ENCODE data around the gene ANKRD34A. TPM values are rescaled to one million over a fixed set of nuclear protein-coding genes. Genes with fewer than 3 reads are reported as not detected.

ANKRD34A gene
- 0.42 TPM for total RNA-seq

DNA sequence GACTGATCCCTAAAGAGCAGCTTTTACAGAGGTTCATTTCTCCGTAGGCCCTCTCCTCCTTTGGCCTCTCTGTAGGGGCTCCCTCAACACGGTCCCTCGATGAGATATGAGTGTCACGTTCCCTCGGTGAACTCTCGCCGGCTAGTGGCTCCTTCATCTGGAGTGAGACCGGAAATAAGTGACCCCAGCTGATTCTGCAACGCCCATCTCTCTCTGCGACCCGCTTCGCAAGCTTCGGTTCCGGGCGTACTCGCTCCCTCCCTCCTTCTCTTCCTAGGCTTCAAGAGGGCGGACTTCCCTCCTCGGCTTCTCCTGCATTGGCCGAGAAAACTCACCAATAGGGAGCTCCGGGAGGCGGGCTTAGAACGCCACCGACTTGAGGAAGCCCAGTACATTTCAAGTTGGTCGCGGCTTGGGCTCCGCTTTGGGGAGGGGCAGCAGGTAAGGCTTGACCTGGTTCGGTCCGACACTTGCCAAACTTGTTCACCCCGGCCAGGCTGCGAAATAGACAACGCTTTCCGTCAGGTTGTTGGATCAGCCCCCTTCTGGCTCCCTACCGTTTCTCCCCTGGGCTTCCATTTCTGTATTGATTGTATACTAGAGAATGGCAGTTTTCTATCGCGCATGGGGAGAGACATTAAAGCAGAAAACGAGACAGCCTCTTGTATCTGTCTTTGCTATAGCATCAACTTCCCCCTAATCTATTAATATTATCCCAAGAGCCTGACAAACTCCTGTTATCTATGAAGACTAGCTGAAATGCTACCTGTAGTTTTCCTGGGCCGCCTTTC lies at the start of gene ANKRD34A, which contains the start of gene POLR3GL:
Gene ANKRD34A (minus strand): TSS at position 248 of the 791 bp plus-strand sequence. CDS start 2,816 bp downstream, outside the sequence.
Gene POLR3GL (plus strand): TSS at position 363 of the 791 bp plus-strand sequence. CDS start 10,176 bp downstream, outside the sequence.
- peaks cover 60% of the 10 kb centered on the region for H3K4me1 ChIP-seq (ENCODE audit: insufficient read depth, low read length)

DNA sequence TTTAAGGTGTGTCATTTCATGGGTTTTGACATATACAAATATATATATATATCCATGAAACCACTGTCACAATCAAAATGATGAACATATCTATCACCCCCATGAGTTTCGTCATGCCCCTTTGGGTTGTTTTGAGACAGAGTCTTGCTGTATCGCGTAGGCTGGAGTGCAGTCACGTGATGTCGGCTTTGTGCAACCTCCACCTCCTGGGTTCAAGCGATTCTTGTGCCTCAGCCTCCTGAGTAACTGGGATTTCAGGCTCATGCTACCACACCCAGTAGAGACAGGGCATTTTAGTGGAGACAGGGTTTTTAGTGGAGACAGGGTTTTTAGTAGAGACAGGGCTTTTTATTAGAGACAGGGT lies 49.2 kb upstream of the ANKRD34A start:
- H3K4me1 ChIP-seq (ENCODE audit: insufficient read depth, low read length) = no peaks in the 10 kb centered on the region
- peaks cover under 1% of the 10 kb centered on the region for H3K27me3 ChIP-seq (ENCODE audit: insufficient read depth, low read length)
- no peak overlapping the region for H3K4me3 ChIP-seq (ENCODE audit: low read length)
- H3K9me3 ChIP-seq (ENCODE audit: low read depth, low read length) = no peaks in the 10 kb centered on the region

More for the DNA sequence above, at the start of gene ANKRD34A, which contains the start of gene POLR3GL:
- Histone ChIP-seq H3K4me3 (ENCODE audit: low read length) (peak within 1 kb of the TSS; percentile 68), H3K9me3 (ENCODE audit: low read depth, low read length) (no peaks in the 10 kb centered on the region), H3K27me3 (ENCODE audit: insufficient read depth, low read length) (no peaks in the 10 kb centered on the region)

DNA sequence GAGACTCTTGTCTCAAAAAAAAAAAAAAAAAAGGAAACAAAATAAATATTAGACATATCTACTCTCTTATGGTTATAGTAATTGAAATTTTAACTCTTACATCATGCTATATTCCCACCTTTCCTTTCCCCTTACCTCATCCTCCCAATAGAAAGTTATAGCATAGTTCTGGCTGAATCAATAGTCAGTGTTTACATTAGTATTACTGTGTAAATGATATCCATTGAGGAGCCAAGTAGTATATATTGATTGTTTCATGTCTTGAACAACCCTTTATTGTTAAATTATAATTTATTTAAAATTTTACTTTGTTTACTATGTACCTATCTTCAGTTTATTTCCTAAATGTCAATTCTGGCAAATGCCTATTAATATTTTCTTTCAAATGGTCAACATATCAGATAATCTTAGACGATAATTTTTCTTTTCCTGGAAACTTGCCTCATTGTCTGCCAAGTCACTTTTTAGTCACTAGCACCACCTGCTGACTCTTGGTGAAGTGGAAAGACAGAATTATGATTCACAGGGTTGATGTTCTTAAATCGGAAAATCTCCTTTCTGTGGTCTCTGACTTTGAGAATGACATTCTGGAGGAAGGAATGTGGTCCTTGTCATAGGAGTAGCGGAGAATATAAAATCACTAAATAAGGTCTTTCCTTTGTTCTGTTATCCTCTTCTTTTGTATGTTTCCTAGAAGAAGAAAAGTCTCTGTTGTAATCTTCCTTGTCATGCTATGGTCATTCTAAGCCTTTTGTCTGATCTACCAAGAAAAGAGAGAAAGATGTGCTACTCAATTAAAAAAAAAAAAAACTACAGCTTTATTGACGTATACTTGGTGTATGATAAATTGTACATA lies 48.6 kb upstream of the ANKRD34A start:
- no peaks in the 10 kb centered on the region for H3K4me1 ChIP-seq (ENCODE audit: insufficient read depth, low read length)

DNA sequence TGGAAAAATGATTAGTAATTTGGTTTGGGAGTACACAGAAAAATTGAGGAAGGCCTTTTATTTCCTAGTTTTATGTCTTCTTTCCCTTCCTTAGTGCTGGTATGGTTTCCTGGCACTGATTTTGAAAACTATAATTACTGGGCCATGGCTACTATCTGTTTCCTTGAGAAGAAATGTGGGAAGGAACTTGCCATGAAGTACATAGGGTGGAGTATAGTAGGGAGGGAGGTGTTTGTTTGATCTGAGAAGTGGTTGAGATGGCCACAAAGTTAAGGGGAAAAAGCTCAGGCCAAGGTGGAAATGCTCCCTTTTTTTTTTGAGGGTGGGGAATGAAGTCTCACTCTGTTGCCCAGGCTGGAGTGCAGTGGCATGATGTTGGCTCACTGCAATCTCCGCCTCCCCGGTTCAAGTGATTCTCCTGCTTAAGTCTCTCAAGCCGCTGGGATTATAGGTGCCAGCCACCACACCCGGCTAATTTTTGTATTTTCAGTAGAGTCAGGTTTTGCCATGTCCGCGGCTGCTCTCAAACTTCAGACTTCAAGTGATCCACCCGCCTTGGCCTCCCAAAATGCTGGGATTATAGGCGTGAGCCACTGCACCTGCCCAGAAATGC lies 45.9 kb upstream of the ANKRD34A start:
- peaks cover 25% of the 10 kb centered on the region for H3K4me1 ChIP-seq (ENCODE audit: insufficient read depth, low read length)
- no peak overlapping the region for H3K4me3 ChIP-seq (ENCODE audit: low read length)
- no peaks in the 10 kb centered on the region for H3K27me3 ChIP-seq (ENCODE audit: insufficient read depth, low read length)
- H3K9me3 ChIP-seq (ENCODE audit: low read depth, low read length) = no peaks in the 10 kb centered on the region

More for the DNA sequence above, 48.6 kb upstream of the ANKRD34A start:
- H3K9me3 ChIP-seq (ENCODE audit: low read depth, low read length) = no peaks in the 10 kb centered on the region
- H3K27me3 ChIP-seq (ENCODE audit: insufficient read depth, low read length) = no peaks in the 10 kb centered on the region
- no peak overlapping the region for H3K4me3 ChIP-seq (ENCODE audit: low read length)

DNA sequence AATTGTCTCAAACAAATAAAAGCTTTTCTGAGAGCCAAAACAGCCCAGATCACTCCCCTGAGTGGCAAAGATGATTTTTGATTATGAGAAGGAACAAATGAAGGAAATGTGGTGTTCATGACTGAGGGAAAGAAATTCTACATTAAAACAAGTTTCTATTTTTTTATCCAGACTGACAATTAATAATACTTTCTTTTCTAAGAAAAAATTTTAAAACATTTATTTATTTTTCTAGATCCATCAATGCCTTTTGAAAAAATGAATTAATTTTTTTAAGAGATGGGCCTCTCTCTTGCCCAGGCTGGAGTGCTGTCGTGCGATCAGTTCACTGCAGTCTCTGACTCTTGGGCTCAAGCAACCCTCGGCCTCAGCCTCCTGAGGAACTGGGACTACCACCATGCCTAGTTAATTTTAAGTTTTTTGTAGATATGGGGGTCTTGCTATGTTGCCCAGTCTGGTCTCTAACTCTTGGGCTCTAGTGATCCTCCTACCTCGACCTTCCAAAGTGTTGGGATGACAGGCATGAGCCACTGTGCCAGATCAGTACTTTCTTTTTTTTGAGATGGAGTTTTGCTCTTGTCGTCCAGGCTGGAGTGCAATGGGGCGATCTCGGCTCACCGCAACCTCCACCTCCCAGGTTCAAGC lies 43.2 kb upstream of the ANKRD34A start:
- Histone ChIP-seq H3K4me1 (ENCODE audit: insufficient read depth, low read length) (peaks cover 30% of the 10 kb centered on the region), H3K27me3 (ENCODE audit: insufficient read depth, low read length) (no peaks in the 10 kb centered on the region), H3K4me3 (ENCODE audit: low read length) (no peak overlapping the region), H3K9me3 (ENCODE audit: low read depth, low read length) (no peaks in the 10 kb centered on the region)

DNA sequence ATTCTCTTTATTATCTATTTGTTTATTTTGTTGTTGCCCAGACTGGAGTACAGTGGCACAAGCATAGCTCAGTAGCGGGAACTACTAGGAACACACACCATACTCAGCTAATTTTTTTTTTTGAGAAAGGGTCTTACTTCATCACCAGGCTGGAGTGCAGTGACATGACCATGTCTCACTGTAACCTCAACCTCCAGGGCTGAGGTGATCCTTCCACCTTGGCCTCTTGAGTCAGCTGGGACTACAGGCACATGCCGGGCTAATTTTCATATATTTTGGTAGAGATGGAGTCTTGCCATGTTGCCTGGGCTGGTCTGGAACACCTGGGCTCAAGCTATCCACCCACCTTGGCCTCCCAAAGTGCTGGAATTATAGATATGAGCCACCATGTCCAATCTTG lies 37.3 kb upstream of the ANKRD34A start:
- no peaks in the 10 kb centered on the region for H3K9me3 ChIP-seq (ENCODE audit: low read depth, low read length)
- H3K4me1 ChIP-seq (ENCODE audit: insufficient read depth, low read length) = peaks cover 68% of the 10 kb centered on the region
- no peak overlapping the region for H3K4me3 ChIP-seq (ENCODE audit: low read length)

DNA sequence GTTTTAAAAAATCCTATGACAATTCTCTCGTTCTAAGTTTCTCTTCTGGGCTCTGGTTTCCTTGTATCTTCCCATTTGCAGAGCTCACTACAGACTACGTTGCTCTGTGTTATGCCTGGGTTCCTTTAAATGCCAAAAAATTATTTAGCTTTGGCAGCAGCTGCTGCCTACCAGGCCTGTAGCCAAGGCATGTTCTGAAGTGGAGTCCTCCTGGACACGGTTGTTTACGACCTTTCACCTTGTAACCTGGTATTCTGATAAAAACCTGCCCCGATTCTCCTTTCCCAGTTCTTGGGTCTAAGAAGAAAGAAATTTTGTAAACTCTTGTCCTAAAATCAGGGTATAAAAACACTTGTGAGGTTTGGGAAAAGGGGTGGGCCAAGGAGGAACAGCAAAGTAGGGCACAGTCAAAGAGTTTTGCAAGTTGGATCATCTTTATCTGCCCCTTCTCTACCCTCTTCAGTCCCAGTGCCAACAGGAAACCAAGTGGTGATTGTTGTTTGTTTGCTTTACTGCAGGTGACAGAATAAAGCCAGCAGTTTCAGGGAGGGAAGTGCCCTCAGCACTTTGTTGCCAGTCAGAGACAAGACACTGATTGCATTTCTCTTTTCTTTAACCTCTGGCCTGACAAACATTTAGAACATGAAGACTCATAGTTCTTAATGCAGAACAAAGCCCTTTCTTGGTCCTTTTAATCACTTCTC lies 35.1 kb upstream of the ANKRD34A start:
- Histone ChIP-seq H3K27me3 (ENCODE audit: insufficient read depth, low read length) (no peaks in the 10 kb centered on the region), H3K4me3 (ENCODE audit: low read length) (no peak overlapping the region), H3K4me1 (ENCODE audit: insufficient read depth, low read length) (peaks cover 48% of the 10 kb centered on the region), H3K9me3 (ENCODE audit: low read depth, low read length) (no peaks in the 10 kb centered on the region)

More for the DNA sequence above, 37.3 kb upstream of the ANKRD34A start:
- no peaks in the 10 kb centered on the region for H3K27me3 ChIP-seq (ENCODE audit: insufficient read depth, low read length)

DNA sequence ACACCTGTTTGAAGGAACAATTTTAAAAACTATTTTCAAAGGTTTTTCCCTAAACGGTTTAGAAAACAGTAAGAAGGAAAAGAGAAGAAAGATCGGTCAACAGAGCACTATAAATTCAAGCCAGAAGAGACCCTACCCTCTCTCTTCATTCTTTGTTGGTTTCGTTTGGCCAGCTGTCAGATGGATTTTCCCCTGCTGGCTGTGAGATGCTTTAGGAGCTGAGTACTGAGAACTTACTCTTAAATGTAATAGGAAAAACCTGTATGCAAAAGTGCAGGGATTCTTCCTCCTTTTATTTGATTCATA lies 33.3 kb upstream of the ANKRD34A start:
- Histone ChIP-seq H3K4me3 (ENCODE audit: low read length) (peak overlapping the region; percentile 100), H3K27me3 (ENCODE audit: insufficient read depth, low read length) (no peaks in the 10 kb centered on the region), H3K4me1 (ENCODE audit: insufficient read depth, low read length) (peaks cover 64% of the 10 kb centered on the region), H3K9me3 (ENCODE audit: low read depth, low read length) (no peaks in the 10 kb centered on the region)

DNA sequence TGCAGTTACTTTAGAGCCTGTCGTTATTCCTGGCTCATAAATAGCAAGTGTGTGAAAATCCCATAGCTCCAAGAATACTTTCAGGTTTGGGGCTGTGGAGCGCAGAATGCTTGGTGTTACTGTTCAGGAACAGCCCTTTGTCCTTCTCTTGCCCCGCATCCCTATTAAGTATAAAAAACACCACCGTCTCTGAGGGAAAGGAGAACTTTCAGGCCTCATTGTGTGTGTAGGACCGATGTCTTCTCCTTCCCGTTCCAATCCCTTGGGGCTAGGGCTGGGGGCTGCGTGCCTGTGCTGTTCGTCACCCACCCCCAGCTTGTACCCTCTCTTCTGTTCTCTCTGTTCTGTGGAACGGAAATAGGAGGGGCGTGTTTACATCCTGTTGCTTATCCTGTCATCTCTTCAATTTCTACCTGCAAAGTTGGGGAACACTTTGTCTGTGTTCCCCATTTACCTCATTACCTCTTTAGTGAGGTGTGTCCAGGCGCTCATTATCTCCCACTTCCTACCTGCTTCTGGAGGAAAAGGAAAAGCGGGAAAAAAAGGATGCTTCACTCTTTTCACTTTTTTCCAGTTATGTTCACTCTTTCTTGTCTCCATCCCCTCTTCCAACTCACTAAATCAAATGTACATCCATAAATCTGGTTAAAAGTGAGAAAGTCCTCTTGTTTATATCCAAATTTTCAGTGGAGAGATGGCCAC lies 32.8 kb upstream of the ANKRD34A start:
- Histone ChIP-seq H3K4me3 (ENCODE audit: low read length) (peak overlapping the region; percentile 100), H3K4me1 (ENCODE audit: insufficient read depth, low read length) (peaks cover 69% of the 10 kb centered on the region), H3K9me3 (ENCODE audit: low read depth, low read length) (no peaks in the 10 kb centered on the region), H3K27me3 (ENCODE audit: insufficient read depth, low read length) (no peaks in the 10 kb centered on the region)

DNA sequence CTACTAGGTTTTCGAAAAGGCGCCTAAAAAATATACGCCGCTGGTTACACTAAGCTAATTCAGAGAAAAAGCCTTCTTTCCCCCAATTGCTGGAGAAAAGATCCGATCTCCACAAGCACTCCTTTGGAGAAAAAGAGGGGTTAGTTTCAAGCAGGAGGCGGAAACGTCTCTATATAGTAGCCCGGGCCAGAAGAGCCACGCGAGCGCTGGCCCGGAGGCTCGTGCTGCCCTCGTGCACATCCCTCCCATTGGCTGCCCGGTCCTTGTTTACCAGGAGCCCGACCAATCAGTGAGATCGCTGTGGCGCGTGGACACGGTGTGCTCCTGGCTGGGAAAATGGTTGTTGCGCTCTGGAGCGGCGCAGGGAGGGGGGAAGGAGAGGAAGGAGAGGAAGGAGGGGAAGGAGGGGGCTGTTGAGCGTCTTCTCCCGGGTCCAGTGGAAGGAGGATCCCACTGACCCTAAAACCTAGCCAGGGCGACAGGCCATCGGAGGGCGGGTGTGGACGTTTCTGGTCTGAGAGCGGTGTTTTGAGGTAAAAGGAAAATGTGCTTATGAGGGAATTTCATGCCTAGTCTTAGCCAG lies 32.1 kb upstream of the ANKRD34A start, which contains the start of gene TXNIP:
Gene TXNIP (minus strand): TSS at position 147 of the 583 bp plus-strand sequence. CDS start 313 bp downstream, outside the sequence.
- Histone ChIP-seq H3K9me3 (ENCODE audit: low read depth, low read length) (no peaks in the 10 kb centered on the region), H3K4me3 (ENCODE audit: low read length) (peak within 1 kb of the TSS; percentile 100), H3K27me3 (ENCODE audit: insufficient read depth, low read length) (no peaks in the 10 kb centered on the region), H3K4me1 (ENCODE audit: insufficient read depth, low read length) (peaks cover 70% of the 10 kb centered on the region)

DNA sequence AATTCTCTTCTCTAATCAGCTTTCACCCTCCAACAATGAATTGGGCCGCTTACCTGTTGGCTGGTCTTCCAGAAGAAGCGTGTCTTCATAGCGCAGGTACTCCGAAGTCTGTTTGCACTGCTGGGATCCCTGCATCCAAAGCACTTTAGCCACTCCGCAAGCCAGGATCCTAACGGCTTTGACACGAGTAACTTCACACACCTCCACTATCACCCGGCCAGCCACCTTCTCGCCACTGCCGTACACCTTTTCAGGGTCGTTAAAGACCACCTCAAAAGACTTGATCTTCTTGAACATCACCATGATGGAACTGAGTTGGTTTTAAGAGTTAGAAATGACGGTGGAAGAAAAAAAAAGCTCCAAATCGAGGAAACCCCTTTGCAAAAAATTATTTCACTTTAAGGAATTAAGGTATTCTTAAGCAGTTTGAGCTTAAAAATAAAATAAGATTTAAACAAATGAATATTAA lies 31.6 kb upstream of the ANKRD34A start:
- no peaks in the 10 kb centered on the region for H3K27me3 ChIP-seq (ENCODE audit: insufficient read depth, low read length)
- H3K9me3 ChIP-seq (ENCODE audit: low read depth, low read length) = no peaks in the 10 kb centered on the region
- H3K4me3 ChIP-seq (ENCODE audit: low read length) = peak overlapping the region; percentile 100
- peaks cover 69% of the 10 kb centered on the region for H3K4me1 ChIP-seq (ENCODE audit: insufficient read depth, low read length)

DNA sequence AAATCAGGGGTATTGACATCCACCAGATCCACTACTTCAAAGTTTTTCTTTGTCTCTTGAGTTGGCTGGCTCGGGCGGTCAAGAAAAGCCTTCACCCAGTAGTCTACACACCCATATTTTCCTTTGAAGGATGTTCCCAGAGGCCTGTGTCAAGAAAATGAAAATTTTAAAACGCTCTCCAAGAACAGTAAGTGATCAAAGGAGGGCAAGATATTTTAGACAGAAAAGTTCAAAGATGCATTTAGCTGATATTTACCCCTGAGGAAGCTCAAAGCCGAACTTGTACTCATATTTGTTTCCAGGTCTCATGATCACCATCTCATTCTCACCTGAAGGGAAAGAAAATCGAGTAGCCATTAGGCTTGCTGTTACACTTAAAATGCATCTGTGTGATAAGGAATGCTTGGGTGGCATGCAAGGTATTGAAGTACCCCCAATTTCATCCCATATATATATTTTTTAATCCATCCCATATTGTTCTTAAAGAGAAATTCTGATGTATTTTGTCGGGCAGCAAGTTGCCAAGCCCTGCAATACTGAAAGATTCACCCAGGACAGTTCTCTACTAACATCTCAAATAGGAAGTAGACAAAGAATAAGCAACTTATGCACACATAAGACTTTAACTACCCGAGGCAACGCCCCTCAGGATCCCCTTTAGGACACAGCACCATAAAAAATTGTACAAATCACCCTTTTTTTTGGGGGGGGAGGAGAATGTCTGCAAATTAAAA lies 30.9 kb upstream of the ANKRD34A start:
- peaks cover 68% of the 10 kb centered on the region for H3K4me1 ChIP-seq (ENCODE audit: insufficient read depth, low read length)
- no peaks in the 10 kb centered on the region for H3K9me3 ChIP-seq (ENCODE audit: low read depth, low read length)
- no peaks in the 10 kb centered on the region for H3K27me3 ChIP-seq (ENCODE audit: insufficient read depth, low read length)
- H3K4me3 ChIP-seq (ENCODE audit: low read length) = peak overlapping the region; percentile 100

All from mononuclear cell (primary cell).